Coronary artery (tissue), 2 donors: Measurements from ENCODE around the gene BCL2L2.
A peak's percentile ranks its signal among the peaks of the same experiment; 100 is the strongest.

Experiments
- DNase-seq: peaks from one replicate; pipeline ENCODE4 v3.0.0-alpha.2; 2017; ENCODE audit warnings: low spot score
- H3K27ac ChIP-seq, 2 donors: fragments of 200-600 bp; sonication (generic); one replicate each; pipeline ENCODE4 v1.5.1; 2016 to 2019
- H3K4me3 ChIP-seq: fragments of 200-600 bp; sonication (generic); 2 replicates; pipeline ENCODE4 v1.5.1; 2016; ENCODE audit warnings: mild to moderate bottlenecking, moderate library complexity
- CTCF ChIP-seq: fragments of 200-600 bp; sonication (generic); IDR thresholded peaks from one replicate; pipeline ENCODE4 v1.5.1; 2019; ENCODE audit warnings: antibody characterized with exemption

BCL2L2 gene

GRCh38 chr14:23327947-23328744 is 21.5 kb downstream of the BCL2L2 start:
- no peak overlapping the region for H3K27ac ChIP-seq
- DNase-seq: no peak
- no peak overlapping the region for H3K4me3 ChIP-seq
- peak; percentile 60 for TF ChIP-seq CTCF

GRCh38 chr14:23335623-23336022 is 29.0 kb downstream of the BCL2L2 start:
- no peak for DNase-seq
- TF ChIP-seq CTCF: no peak
- Histone ChIP-seq H3K27ac (no peak overlapping the region), H3K4me3 (no peak overlapping the region)

DNA sequence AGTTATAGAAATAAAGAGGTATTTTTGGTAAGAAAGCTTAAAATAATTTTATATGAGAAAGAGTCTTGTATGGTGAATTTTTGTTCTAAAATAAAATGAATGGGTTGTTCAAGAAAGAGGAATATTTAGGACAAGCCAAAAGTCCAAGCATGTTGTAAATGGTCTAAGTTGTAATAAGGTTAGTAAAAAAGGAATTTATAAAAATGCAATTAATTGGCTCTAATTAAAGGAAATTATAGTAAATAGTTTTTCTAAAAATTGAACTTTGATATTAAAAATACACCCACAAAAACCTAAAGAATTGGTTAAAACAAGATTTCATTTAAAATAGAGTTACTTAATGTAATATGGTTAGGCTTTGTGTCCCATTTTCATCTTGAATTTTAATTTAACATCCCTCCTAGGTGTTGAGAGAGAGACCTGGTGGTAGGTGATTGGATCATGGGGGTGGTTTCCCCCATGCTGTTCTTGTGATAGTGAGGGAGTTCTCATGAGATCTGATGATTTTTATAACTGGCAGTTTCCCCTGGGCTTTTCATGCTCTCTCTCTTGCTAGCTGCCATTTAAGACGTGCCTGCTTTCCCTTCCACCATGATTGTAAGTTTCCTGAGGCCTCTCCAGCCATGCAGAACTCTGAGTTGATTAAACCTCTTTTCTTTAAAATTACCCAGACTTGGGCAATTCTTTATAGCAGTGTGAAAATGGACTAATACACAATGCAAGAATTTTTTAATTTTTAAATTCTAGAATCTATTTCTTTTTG is 33.1 kb downstream of the BCL2L2 start:
- H3K27ac ChIP-seq: no peak overlapping the region
- TF ChIP-seq CTCF: no peak
- H3K4me3 ChIP-seq: no peak overlapping the region
- DNase-seq: no peak

- DNase-seq: no peak
- no peak overlapping the region for H3K4me3 ChIP-seq
- TF ChIP-seq CTCF: no peak
These were observed 37.8 kb downstream of the BCL2L2 start for GRCh38 chr14:23344481-23344880.

DNA sequence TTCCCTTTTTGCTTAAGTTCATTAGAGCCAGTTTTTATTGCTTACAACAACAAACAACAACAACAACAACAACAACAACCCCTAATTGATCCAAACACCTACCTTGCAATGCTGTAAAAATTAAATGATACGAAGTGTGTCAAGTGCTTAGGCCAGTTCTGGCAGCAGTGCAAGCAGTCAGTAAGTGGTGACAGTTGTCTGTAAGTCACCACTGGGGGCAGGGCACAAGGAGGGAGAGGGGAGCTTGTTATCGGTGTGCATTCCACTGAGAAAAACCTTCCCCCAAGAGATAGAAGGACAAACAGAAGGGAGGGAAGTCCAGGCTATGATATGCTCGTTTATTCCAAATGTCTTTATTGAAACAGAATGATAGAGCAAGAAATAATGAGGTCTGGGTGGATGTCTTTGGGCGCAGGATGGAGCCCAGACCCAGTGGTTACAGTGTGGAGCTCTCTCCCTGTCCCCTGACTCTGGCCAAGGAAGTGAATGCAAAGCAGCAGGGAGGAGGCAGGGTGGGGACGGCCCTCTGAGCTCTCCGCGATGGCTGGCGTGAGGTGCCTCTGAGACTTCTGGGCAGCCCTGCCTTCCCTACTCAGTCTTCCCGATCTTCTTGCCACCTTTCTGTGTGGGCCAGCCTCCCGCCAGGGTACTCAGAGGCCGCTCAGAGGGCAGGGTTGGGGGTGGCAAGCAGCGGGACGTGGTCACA is 39.5 kb downstream of the BCL2L2 start:
- no peak for TF ChIP-seq CTCF
- Histone ChIP-seq H3K27ac (no peak overlapping the region), H3K4me3 (no peak overlapping the region)
- DNase-seq: no peak

More at GRCh38 chr14:23344481-23344880, 37.8 kb downstream of the BCL2L2 start:
- no peak overlapping the region for H3K27ac ChIP-seq

- DNase-seq: no peak
- no peak overlapping the region for H3K27ac ChIP-seq
- no peak for TF ChIP-seq CTCF
- H3K4me3 ChIP-seq: no peak overlapping the region
These were observed 40.2 kb downstream of the BCL2L2 start for GRCh38 chr14:23346693-23347405.
